ENCODE data around the gene MAD1L1.
A peak's percentile ranks its signal among the peaks of the same experiment; 100 is the strongest.

The MAD1L1 gene

DNA sequence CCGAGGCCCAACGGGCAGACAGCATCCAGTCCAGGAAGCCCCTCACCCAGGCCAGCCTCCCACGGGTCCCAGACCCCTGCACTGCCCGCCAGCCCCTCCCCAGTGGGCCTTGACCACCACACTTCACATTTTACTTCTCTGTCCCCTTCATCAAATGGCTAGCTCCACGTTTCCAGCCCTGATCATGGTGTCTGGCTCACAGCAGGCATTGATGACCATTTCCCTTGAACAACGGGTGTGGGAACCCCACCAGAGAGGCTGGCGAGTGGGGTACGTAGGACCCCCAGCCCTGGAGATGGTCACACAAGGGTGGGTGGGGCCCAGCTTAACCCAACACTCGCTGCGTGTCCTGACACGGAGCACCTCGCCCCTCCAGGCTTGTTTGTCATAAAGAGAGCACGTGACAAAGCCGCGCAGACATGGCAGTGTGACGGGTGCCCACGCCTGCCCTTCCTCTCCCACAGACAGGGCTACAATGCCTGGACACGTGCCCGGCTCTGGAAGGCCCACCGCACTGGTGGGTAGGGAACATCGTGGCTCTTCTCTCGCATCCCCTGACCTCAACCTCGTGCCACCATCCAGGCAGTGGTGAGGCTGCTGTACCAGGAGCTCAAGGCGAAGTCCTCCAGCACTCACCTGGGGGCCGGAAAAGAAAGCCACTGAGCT, 267.7 kb downstream of the MAD1L1 start:
- DNase-seq = no peak

DNA sequence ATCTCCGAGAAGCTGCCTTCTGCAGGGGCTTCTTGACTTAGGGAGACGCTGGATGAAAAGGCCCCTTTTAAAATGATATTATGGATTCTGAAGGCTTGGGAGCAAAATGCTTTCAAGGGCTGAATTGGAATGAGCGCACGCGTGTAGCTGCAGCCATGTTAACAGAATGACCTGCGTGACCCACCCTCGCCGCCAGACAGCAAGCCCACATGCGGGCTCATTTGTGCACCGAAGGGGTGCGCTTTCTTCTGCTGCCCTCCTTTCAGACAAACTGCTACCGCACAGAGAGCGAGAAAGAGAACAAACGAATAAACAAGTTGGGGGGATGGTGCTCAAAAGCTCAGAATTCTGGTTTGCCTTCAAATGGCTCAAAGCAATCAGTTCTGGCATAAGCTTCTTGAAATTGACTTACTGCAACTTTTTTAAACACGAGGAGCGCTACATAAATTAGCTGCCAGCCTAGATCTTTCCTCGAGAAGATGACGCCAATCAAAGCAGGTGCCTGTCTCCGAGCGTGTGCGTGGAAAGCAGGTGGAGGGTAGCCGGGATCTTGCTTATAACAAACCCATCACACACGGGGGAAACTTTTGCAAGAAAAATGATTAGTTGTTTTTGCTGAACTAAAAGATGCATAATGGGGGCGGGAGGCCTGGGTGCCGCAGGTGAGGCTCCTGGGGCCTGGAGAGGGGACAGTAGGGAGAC, 268.4 kb downstream of the MAD1L1 start:
- DNase-seq = no peak

DNA sequence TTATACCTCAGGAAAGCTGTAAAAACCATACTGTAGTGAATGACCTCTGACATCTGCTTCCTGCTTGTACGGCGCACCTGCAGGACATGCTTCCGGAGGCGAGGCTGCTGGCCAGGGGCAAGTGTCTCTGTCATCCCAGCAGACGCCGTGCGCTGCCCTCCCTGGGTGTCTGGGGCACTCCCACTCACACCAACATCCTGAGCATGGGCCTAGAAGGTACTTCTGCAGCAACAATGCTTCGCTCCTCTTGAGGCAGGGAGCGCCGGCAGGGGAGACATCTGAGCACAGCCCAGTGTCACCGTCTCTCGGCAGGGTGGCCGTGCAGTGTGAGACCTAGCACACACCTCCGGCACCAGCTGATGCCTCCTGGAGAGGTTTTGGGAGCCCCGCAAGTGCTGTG, 269.2 kb downstream of the MAD1L1 start:
- no peak for DNase-seq

DNA sequence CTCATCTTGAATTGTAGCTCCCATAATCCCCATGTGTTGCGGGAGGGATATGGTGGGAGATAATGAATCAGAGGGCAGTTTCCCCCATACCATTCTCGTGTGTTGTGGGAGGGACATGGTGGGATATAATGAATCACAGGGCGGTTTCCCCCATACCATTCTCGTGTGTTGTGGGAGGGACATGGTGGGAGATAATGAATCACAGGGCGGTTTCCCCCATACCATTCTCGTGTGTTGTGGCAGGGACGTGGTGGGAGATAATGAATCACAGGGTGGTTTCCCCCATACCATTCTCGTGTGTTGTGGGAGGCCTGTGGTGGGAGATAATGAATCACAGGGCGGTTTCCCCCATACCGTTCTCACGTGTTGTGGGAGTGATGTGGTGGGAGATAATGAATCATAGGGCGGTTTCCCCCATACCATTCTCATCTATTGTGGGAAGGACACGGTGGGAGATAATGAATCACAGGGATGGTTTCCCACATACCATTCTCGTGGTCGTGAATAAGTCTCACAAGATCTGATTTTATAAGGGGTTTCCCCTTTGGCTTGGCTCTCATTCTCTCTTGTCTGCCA, 271.0 kb downstream of the MAD1L1 start:
- DNase-seq = peak; percentile 46

DNA sequence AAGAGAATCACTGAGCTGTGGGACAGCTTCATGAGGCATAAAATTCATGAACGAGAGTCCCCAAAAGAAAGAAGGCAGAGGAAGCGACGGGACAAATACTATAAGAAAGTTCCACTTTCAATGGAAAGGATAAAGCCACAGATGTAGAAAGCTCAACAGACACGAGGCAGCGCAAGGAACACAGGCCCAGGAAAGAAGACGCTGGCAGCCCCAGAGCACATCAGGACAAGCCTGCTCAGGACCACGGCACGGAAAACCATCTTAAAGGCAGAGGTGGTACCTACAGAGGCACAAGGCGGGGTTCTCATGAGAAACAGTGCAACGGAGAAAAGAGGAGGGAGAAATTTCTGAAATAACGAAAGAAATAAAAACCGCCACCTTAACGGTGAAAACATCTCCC, 273.4 kb downstream of the MAD1L1 start:
- DNase-seq = no peak

DNA sequence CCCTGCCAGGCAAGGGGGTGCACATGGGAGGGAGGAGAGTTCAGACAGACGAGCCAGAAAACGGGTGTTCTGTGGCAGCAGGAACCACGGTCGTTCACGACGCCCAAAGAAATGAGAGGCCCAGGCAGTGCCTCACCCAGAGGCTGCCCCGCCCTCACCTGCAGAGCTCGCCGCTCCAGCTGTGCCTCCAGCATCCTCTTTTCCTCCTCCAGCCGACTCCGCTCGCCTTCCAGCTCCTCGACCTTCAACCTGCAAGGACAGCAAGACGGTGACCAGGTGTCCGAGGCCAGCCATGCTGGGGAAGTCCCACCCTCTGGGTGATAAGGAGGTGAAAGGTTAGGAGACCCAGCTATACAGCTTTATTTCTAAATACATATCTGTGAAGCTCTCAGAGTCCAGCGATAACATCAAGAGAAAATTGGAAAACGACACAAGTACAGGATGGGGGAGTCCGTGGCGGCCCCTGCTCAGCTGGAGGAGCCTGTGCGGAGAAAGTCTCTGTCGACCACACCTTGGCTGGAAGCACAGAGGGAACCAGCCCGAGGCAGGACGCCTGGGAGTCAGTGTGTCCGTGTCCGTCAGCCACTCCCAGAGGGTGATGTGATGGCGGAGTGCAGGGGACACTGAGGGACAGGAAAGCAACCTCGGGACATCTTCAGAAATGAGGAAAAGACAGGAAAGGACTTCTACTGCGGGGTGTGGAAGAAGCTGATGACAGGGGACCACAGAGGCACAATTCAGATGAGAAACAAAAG, 275.1 kb downstream of the MAD1L1 start:
- DNase-seq = no peak

DNA sequence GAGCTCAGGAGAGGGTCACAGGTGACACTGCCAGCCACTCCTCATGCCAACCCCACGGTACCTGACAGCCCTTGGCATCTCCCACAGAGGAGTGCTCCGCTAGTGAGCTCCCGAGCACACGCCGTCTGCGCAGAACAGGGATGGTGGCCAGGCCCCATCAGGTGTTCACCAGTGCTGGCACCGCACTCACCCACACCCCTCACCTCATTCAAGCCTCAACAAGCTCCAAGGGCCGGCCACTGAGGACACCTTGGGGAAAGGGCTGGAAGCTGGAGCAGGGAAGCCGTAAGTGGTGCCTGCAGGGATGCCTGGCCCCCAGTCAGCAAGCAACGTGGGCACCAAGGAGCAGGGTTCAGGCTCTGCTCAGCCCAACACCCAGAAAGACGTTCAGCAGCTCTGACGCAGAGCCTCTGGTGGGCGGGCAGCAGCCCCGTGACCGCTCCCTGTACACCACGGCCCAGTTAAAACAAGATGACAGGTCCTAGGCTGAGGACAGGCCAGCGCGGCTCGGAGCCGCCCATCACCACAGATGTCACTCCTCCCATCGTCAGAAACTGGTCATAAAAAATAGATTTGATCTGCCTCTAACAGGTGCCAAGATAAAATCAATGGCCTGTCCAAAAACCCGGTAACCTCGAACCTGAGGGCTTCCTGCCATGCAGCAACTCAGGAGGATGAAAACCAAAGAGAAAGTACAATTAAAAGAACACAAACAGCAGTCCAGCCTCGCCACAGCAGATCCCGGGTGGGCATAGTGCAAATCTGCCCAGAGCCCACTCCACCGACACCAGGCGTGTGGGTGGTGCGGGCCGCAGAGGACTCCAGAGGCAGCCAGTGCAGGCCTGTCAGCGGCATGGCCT, 275.9 kb downstream of the MAD1L1 start:
- DNase-seq = no peak

DNA sequence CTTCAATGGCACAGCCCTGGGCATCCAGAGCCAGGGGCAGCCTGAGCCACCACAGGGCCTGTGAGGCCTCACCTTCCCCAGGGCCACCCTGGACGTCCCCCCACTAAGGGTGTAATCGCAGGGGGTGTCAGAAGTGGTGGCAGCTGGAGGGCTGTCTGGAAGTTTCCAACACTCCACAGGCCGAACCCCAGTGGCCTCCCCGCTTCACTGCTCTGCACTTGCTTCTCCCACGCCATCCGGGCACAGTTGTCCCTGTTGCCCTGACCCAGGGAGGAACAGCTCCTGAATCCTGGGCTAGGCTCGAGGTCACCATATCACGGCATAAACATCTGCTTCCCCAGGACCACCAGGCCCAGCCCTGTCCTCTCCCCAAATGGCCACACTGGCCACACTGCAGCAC, 276.6 kb downstream of the MAD1L1 start:
- no peak for DNase-seq

GRCh38 chr7:1954366-1955004, 278.3 kb downstream of the MAD1L1 start:
- DNase-seq = no peak

DNA sequence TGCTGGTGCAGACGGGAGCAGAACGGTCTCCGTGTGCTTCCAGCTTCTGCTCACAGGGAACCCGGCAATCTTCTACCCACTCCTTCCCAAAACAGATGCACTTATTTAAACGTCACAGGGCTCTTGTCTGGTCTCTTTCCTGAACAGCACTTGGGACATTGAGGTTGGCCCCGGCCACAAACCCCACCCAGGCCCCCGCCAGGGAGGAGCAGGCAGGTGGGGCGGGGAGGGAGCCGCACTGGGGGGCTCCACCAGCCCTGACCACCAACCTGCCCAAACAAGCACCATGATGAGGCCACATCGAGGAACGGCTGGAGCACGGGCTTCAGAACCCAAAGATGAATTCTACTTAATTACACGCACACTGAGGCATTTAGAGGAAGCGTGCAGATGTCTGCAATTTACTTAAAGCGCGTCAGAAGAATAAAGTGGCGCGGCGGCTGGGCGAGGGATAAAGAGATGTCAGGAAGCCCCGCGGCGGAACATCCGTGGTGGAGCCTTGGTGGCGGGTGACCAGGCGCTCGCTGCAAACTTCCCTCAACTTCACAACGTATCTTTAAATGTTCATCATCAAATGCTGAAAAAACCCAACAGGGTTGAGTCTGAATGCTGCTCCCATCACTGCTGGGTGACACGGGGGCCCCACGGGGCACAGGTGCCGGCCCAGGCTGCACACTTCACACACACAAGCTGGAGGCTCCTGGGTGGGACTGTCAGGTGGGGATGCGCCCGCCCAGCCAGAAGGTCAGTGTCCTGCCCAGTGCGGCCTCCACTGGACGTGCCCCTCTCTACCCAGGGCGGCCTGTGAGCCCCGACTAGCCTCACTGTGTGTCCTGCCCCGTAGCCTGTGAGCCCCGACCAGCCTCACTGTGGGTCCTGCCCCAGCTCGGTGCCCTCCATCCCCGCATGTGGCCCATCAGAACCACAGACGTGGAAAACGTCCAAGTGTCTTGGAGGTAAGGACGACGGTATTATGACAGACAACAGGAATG, 279.2 kb downstream of the MAD1L1 start:
- no peak for DNase-seq

GRCh38 chr7:1952781-1953180, 280.0 kb downstream of the MAD1L1 start:
- DNase-seq = no peak

GRCh38 chr7:1952169-1952760, 280.5 kb downstream of the MAD1L1 start:
- DNase-seq = no peak

DNA sequence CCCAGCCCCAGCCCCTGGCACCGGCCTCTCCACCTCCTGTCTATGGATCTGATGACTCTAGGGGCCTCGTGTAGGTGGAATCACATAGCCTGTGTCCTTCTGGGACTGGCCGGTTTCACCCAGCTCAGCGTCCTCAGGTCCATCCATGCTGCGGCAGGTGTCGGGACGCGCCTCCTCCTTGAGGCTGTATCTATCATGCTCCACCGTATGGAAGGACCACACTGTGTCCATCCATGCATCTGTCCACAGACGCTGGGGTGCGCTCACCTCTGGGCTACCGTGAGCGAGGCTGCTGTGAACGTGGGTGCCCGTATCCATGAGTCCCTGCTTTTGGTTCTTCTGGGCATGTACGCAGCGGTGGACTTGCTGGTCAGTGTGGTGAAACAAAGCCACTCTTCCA, 281.1 kb downstream of the MAD1L1 start:
- DNase-seq = no peak

DNA sequence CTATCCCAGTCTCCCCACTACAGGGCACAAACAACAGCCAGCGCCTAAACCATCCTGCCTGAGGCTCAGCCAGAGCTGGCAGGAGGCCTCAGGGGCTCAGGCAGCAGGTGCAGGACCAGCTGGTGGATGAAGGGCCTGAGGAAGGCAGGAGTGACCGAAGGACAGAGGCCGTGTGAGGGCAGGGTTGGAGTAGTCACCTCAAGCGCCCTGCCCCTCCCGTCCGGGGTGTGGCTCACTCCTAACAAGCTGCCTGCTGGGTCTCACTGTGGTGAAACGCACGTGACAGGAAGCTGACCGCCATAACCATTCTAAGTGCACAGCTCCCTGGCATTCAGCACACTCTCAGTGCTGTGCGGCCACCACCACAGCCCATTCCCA, 281.6 kb downstream of the MAD1L1 start:
- DNase-seq = no peak

DNA sequence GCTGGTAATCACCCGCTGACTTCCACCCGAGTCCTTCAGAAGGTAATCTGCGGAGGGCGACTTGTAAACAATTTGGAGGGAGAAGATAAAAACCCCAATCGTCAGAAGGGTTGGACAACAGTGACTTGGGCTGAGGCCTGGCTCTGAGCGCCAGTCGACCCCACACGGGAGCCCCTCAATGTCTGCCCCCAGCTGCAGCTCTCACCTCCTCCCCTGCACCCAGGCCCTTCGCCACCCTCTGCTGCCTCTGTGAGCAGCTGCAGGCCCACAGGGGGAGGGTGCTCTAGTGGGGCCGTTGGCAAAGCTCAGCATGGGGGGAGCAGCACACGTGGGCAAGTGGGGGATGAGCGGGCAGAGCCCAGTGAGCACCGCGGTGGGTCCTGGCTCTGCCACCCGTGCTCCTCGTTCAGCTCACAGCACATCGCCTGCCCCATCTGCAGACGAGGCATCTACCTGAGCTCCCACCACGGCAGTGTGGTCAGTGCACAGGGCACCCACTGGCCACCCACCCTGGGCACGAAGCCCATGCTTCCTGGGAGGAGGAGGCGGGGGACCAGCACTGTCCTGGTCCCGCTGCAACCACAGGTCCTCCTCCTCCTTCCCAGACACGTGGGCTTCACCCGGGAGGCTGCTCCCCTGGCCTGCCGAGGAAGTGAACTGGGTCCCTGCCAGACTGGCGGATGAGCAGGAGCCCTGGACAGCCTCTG, 282.1 kb downstream of the MAD1L1 start:
- DNase-seq = no peak

GRCh38 chr7:1950066-1950451, 282.7 kb downstream of the MAD1L1 start:
- no peak for DNase-seq

DNA sequence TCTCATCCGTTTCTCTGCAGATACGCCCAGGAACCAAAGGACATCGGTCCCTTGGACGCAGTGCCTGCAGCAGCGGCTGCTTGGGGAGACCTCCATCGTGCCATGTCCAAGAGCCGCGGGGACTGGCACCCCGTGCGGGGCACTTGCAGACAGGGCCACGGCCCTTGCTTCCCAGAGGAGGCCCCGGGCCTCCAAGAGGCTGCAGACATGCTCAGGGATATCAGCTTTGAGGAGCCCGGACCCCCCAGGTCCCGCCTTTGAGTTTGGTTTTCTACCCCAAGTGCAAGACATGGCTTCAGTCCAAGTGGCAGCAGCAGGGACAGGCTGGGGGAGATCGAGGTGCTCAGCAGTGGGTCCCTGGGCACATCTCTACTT, 283.1 kb downstream of the MAD1L1 start:
- no peak for DNase-seq

- no peak for DNase-seq
These were observed 283.7 kb downstream of the MAD1L1 start for GRCh38 chr7:1948887-1949680.

GRCh38 chr7:1948301-1948796, 284.4 kb downstream of the MAD1L1 start:
- no peak for DNase-seq

All from activated CD4-positive, alpha-beta T cell treated with anti-CD3 and anti-CD28 coated beads for 1 hour (primary cell).